Endothelial cell (in vitro differentiated cells): Measurements from ENCODE around the gene RPS10. TPM values are rescaled to one million over a fixed set of nuclear protein-coding genes. Genes with fewer than 3 reads are reported as not detected.
"Not testable (repeated sequence)": the region's sequence is repeated elsewhere in the genome, so short reads cannot be mapped to it uniquely, and the experiment has no call there.

Experiments used
- DNase-seq: peaks from one replicate; pipeline ENCODE4 v3.0.0; 2021; ENCODE audit warnings: low spot score
- H3K27ac Mint-ChIP-seq: one replicate; pipeline ENCODE4 v1.8.0; 2021; ENCODE audit warnings: mixed read lengths, inconsistent platforms; ENCODE audit not compliant: unreplicated experiment
- H3K27me3 Mint-ChIP-seq: one replicate; pipeline ENCODE4 v1.8.0; 2021; ENCODE audit warnings: mild to moderate bottlenecking, moderate library complexity, mixed read lengths, inconsistent platforms; ENCODE audit not compliant: unreplicated experiment
- H3K36me3 Mint-ChIP-seq: one replicate; pipeline ENCODE4 v1.8.0; 2021; ENCODE audit warnings: mild to moderate bottlenecking, low read depth, mixed read lengths, inconsistent platforms; ENCODE audit not compliant: unreplicated experiment
- H3K4me1 Mint-ChIP-seq: one replicate; pipeline ENCODE4 v1.8.0; 2021; ENCODE audit warnings: mild to moderate bottlenecking, mixed read lengths, inconsistent platforms; ENCODE audit not compliant: unreplicated experiment
- H3K4me3 Mint-ChIP-seq: one replicate; pipeline ENCODE4 v1.8.0; 2021; ENCODE audit warnings: mild to moderate bottlenecking, mixed read lengths, inconsistent platforms; ENCODE audit not compliant: unreplicated experiment
- H3K9me3 Mint-ChIP-seq: one replicate; pipeline ENCODE4 v1.8.0; 2021; ENCODE audit warnings: mixed read lengths, inconsistent platforms; ENCODE audit not compliant: unreplicated experiment
- CTCF ChIP-seq: fragments of 200-600 bp; sonication (generic); IDR thresholded peaks from one replicate; pipeline ENCODE4 v1.5.0; 2021; ENCODE audit warnings: antibody characterized with exemption; ENCODE audit not compliant: unreplicated experiment
- total RNA-seq: library from RNA; stranded (reverse); fragmentation: NEBNext Ultra II Directional; extraction: Animal tissue kit (Norgen Biotek cat#: 25700); gene quantifications from one replicate; pipeline ENCODE4 v1.2.1, GENCODE V29; 2021; ENCODE audit not compliant: unreplicated experiment

RPS10 gene
- total RNA-seq, 1 donor from 2014 or later: 1,322 TPM

- no peaks in the 10 kb centered on the region for H3K9me3 Mint-ChIP-seq
- no peak for DNase-seq
Observed at GRCh38 chr6:34374508-34374907, 51.4 kb downstream of the RPS10 start.

DNA sequence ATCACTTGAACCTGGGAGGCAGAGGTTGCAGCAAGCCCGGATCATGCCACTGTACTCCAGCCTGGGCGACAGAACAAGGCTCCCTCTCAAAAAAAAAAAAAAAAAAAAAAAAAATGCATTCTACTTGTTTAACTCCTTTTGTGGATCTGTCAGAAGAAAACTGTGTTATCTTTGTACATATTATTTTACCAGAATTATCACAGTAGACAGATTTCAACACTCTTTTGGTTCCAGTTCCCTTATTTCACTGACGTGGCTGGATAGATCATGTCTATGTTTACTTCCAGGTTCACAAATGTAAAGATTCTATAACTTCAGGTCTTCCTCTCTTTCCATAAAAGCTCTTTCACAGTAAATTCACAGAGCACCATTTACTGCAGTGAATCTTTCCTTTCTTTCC, 51.8 kb downstream of the RPS10 start:
- H3K9me3 Mint-ChIP-seq: no peaks in the 10 kb centered on the region
- no peak overlapping the region for H3K27ac Mint-ChIP-seq
- H3K4me1 Mint-ChIP-seq: peaks cover 18% of the 10 kb centered on the region
- H3K4me3 Mint-ChIP-seq: no peak overlapping the region
- H3K27me3 Mint-ChIP-seq: no peaks in the 10 kb centered on the region
- peaks cover 9% of the 10 kb centered on the region for H3K36me3 Mint-ChIP-seq
- TF ChIP-seq CTCF: no peak
- no peak for DNase-seq

More at GRCh38 chr6:34374508-34374907, 51.4 kb downstream of the RPS10 start:
- Mint-ChIP-seq H3K4me3 (no peak overlapping the region), H3K27ac (no peak overlapping the region), H3K4me1 (peaks cover 14% of the 10 kb centered on the region), H3K36me3 (peaks cover 9% of the 10 kb centered on the region), H3K27me3 (no peaks in the 10 kb centered on the region)
- no peak for TF ChIP-seq CTCF

DNA sequence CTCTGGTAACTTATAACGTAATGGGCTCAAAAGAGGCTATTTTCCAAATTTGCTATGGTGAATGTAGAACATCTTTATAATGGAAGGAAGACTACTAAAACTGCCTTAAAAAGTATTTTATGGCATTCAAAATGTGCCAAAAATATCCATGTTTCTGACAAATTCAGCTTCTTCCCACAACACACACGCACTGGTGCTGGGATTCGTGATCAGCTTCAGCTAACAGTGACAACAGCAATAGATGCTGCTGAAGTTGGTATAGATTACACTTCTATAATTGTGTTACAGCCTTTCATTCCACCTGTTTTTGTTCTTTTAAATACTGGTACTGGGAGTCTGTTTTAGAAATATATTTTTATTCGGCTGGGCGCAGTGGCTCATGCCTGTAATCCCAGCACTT, 52.4 kb downstream of the RPS10 start:
- Mint-ChIP-seq H3K4me1 (peaks cover 18% of the 10 kb centered on the region), H3K9me3 (no peaks in the 10 kb centered on the region), H3K36me3 (peaks cover 9% of the 10 kb centered on the region), H3K27me3 (no peaks in the 10 kb centered on the region), H3K4me3 (no peak overlapping the region), H3K27ac (no peak overlapping the region)
- no peak for DNase-seq
- no peak for TF ChIP-seq CTCF

GRCh38 chr6:34371865-34372264, 54.0 kb downstream of the RPS10 start:
- H3K9me3 Mint-ChIP-seq, H3K27me3 Mint-ChIP-seq: not testable (repeated sequence)

GRCh38 chr6:34370361-34370760, 55.5 kb downstream of the RPS10 start:
- no peaks in the 10 kb centered on the region for H3K27me3 Mint-ChIP-seq
- DNase-seq: no peak
- peaks cover 21% of the 10 kb centered on the region for H3K4me1 Mint-ChIP-seq
- H3K4me3 Mint-ChIP-seq: peak overlapping the region; percentile 6
- H3K36me3 Mint-ChIP-seq: peaks cover 13% of the 10 kb centered on the region
- TF ChIP-seq CTCF: no peak
- H3K9me3 Mint-ChIP-seq: no peaks in the 10 kb centered on the region
- peak overlapping the region; percentile 22 for H3K27ac Mint-ChIP-seq

More at GRCh38 chr6:34371865-34372264, 54.0 kb downstream of the RPS10 start:
- not testable (repeated sequence) for DNase-seq, H3K27ac Mint-ChIP-seq, H3K4me3 Mint-ChIP-seq
- H3K4me1 Mint-ChIP-seq: peaks cover 21% of the 10 kb centered on the region
- H3K36me3 Mint-ChIP-seq: peaks cover 13% of the 10 kb centered on the region
